IMR-90 (cell line): ENCODE measurements around the gene GPLD1. TPM values are rescaled to one million over a fixed set of nuclear protein-coding genes. Genes with fewer than 3 reads are reported as not detected.

Experiments
- ATAC-seq: fragments of 200-7000 bp; cut with Tn5 transposase; 2 replicates; pipeline ENCODE4 v1.9.1; 2020; ENCODE audit warnings: low read depth, mild to moderate bottlenecking, moderate library complexity
- BruUV-seq: library from RNA; stranded (reverse); fragments of 400-500 nt; replicated peaks from 2 replicates; lab custom pipeline; 2021; lab: Mats Ljungman, UMichigan
- CTCF ChIA-PET: fragments of 300-600 bp; formaldehyde crosslinking; extraction: SDS; loops from one replicate; lab custom pipeline; 2021; ENCODE audit warnings: antibody characterized with exemption; lab: Yijun Ruan, JAX
- POLR2A ChIA-PET: fragments of 300-600 bp; sonication (Branson Sonifier 250); formaldehyde crosslinking; loops from one replicate; lab custom pipeline; 2022; ENCODE audit warnings: antibody characterized with exemption; ENCODE audit not compliant: unreplicated experiment; lab: Charles Lee
- DNase-seq: peaks from one replicate; pipeline ENCODE4 v3.0.0; 2013
- H2AFZ ChIP-seq: replicated peaks from 2 replicates; pipeline ENCODE3; 2013; ENCODE audit warnings: low read length, mild to moderate bottlenecking; ENCODE audit not compliant: poor library complexity
- H2AK5ac ChIP-seq: 2 replicates; pipeline ENCODE4 v1.6.1; 2013; ENCODE audit warnings: low read depth, low read length, inconsistent platforms
- H2AK9ac ChIP-seq: replicated peaks from 2 replicates; pipeline ENCODE3; 2013; ENCODE audit warnings: mild to moderate bottlenecking, low read depth, low read length, moderate library complexity; ENCODE audit not compliant: poor library complexity
- H2BK120ac ChIP-seq: 2 replicates; pipeline ENCODE4 v1.6.1; 2013; ENCODE audit warnings: low read depth, low read length, inconsistent platforms
- H2BK15ac ChIP-seq: 3 replicates; pipeline ENCODE4 v1.6.1; 2013; ENCODE audit warnings: low read depth, low read length, inconsistent platforms
- H2BK20ac ChIP-seq: 2 replicates; pipeline ENCODE4 v1.6.1; 2013; ENCODE audit warnings: low read depth, mild to moderate bottlenecking, inconsistent platforms, low read length, moderate library complexity
- H2BK5ac ChIP-seq: 2 replicates; pipeline ENCODE4 v1.6.1; 2013; ENCODE audit warnings: mild to moderate bottlenecking, low read depth, low read length, inconsistent platforms; ENCODE audit not compliant: poor library complexity, severe bottlenecking
- H3K14ac ChIP-seq: replicated peaks from 2 replicates; pipeline ENCODE4 v1.6.1; 2013; ENCODE audit warnings: low read depth, low read length, inconsistent platforms
- H3K18ac ChIP-seq: 2 replicates; pipeline ENCODE4 v1.6.1; 2013; ENCODE audit warnings: low read depth, low read length, control low read depth
- H3K23ac ChIP-seq: 2 replicates; pipeline ENCODE4 v1.6.1; 2013; ENCODE audit warnings: low read depth, low read length, inconsistent platforms
- H3K27ac ChIP-seq: 2 replicates; pipeline ENCODE4 v1.5.1; 2013; ENCODE audit warnings: mild to moderate bottlenecking, control low read depth, low read length; ENCODE audit not compliant: insufficient read depth
- H3K27me3 ChIP-seq: 2 replicates; pipeline ENCODE4 v1.6.1; 2013; ENCODE audit warnings: low read length; ENCODE audit not compliant: control insufficient read depth, insufficient read depth
- H3K36me3 ChIP-seq: 2 replicates; pipeline ENCODE4 v1.6.1; 2013; ENCODE audit warnings: low read length, mixed read lengths; ENCODE audit not compliant: control insufficient read depth, insufficient read depth
- H3K4ac ChIP-seq: 2 replicates; pipeline ENCODE4 v1.6.1; 2013; ENCODE audit warnings: low read depth, low read length, inconsistent platforms
- H3K4me1 ChIP-seq: 2 replicates; pipeline ENCODE4 v1.6.1; 2013; ENCODE audit warnings: low read length, mixed read lengths; ENCODE audit not compliant: control insufficient read depth, insufficient read depth
- H3K4me2 ChIP-seq: 2 replicates; pipeline ENCODE4 v1.6.1; 2013; ENCODE audit warnings: low read depth, mild to moderate bottlenecking, control low read depth, low read length, moderate library complexity
- H3K4me3 ChIP-seq: 2 replicates; pipeline ENCODE4 v1.5.1; 2013; ENCODE audit warnings: low read depth, mild to moderate bottlenecking, control low read depth, low read length, moderate library complexity; ENCODE audit not compliant: insufficient read depth
- H3K56ac ChIP-seq: 2 replicates; pipeline ENCODE4 v1.6.1; 2013; ENCODE audit warnings: low read length, inconsistent platforms; ENCODE audit not compliant: insufficient read depth; ENCODE audit errors: extremely low read depth
- H3K79me1 ChIP-seq, 2 experiments: 2 replicates each; pipeline ENCODE4 v1.6.1; 2013; ENCODE audit warnings: low read length in 2 of 2, inconsistent platforms in 1 of 2, low read depth in 1 of 2
- H3K9ac ChIP-seq: 2 replicates; pipeline ENCODE4 v1.6.1; 2013; ENCODE audit warnings: low read depth, low read length, control low read depth
- H3K9me1 ChIP-seq: 2 replicates; pipeline ENCODE4 v1.6.1; 2013; ENCODE audit warnings: low read length, inconsistent platforms; ENCODE audit not compliant: insufficient read depth
- H3K9me3 ChIP-seq: 2 replicates; pipeline ENCODE4 v1.6.1; 2013; ENCODE audit warnings: low read length; ENCODE audit not compliant: control insufficient read depth, insufficient read depth
- H4K20me1 ChIP-seq: 2 replicates; pipeline ENCODE4 v1.6.1; 2013; ENCODE audit warnings: low read length, inconsistent platforms; ENCODE audit not compliant: insufficient read depth
- H4K5ac ChIP-seq: 2 replicates; pipeline ENCODE4 v1.6.1; 2013; ENCODE audit warnings: mild to moderate bottlenecking, low read depth, low read length, control low read depth
- H4K8ac ChIP-seq, 2 experiments: 2 replicates each; pipeline ENCODE4 v1.6.1; 2013; ENCODE audit warnings: low read depth in 2 of 2, low read length in 2 of 2, control low read depth in 1 of 2, inconsistent platforms in 1 of 2
- H4K91ac ChIP-seq: 2 replicates; pipeline ENCODE4 v1.6.1; 2013; ENCODE audit warnings: low read depth, low read length, inconsistent platforms; ENCODE audit not compliant: insufficient read depth
- BHLHE40 ChIP-seq: fragments of 150-350 bp; IDR thresholded peaks from 2 replicates; pipeline ENCODE4 v1.6.1; 2016; ENCODE audit warnings: mild to moderate bottlenecking, low read depth, low read length
- MAZ ChIP-seq: IDR thresholded peaks from 2 replicates; pipeline ENCODE4 v1.6.1; 2012; ENCODE audit warnings: low read depth, mild to moderate bottlenecking, low read length, improper control_type of control experiment, moderate library complexity, borderline replicate concordance
- WGBS, 2 experiments: methylation state at CpG; one replicate each; pipeline versions ENCODE4 v1.1.5 to v1.1.7; 2013; ENCODE audit warnings: missing lambda C conversion rate in 2 of 2; ENCODE audit not compliant: insufficient read length in 1 of 2; ENCODE audit errors: extremely low coverage in 2 of 2; 5-methylcytosine and 5-hydroxymethylcytosine counted together
- dilution Hi-C: fragments of 300-500 bp; cut with HindIII; formaldehyde crosslinking; loops from one replicate; pipeline ENCODE4 v1.14.3; 2018; ENCODE audit warnings: low sequenced_read_pairs; ENCODE audit not compliant: unreplicated experiment
- in situ Hi-C: fragments of 300-500 bp; cut with MboI; formaldehyde crosslinking; loops from 3 replicates; pipeline ENCODE4 v1.14.3; 2019; ENCODE audit warnings: low sequenced_read_pairs, inconsistent platforms, mixed read lengths
- intact Hi-C: fragments of 100-400 bp; cut with micrococcal nuclease; formaldehyde crosslinking; loops from 2 replicates; pipeline ENCODE4 v1.10.0; 2022
- polyA plus RNA-seq, 3 experiments: library from polyadenylated mRNA; depleted of rRNA; stranded (reverse); fragments of >200 nt; gene quantifications; 2 replicates each; pipeline ENCODE4 v1.2.3, GENCODE V29; 2012; ENCODE audit warnings: low replicate concordance in 1 of 3
- total RNA-seq: library from RNA; depleted of rRNA; stranded (reverse); fragments of >200 nt; gene quantifications from 2 replicates; pipeline ENCODE4 v1.2.3, GENCODE V29; 2012

The GPLD1 gene
- total and polyA plus RNA-seq, 2 of the 4 experiments (the other 2 are of a cell fraction) = 0.05 to 0.18 TPM

GRCh38 chr6:24410622-24411021 lies 78.8 kb downstream of the GPLD1 start:
- whole genome bisulfite sequencing, 2 experiments = no CpG with 5 or more reads among the region's 3 CpGs
- Histone ChIP-seq H2BK15ac (no peak overlapping the region), H3K23ac (no peak overlapping the region), H4K8ac (no peak overlapping the region), H2AK9ac (no peak overlapping the region), H4K91ac (no peak overlapping the region), H4K5ac (no peak overlapping the region), H3K56ac (no peak overlapping the region), H3K4me2 (no peak overlapping the region), H2AFZ (no peak overlapping the region), H3K27ac (no peak overlapping the region), H3K9me3 (no peaks in the 10 kb centered on the region), H2AK5ac (no peak overlapping the region), H3K79me1 (peaks cover 0 to 3% of the 10 kb centered on the region in 2 experiments; a peak in 2 of 4 replicates), H3K4me1 (no peaks in the 10 kb centered on the region), H3K4me3 (no peak overlapping the region), H3K36me3 (peaks cover 22% of the 10 kb centered on the region), H3K27me3 (no peaks in the 10 kb centered on the region), H3K4ac (no peak overlapping the region), H2BK120ac (no peak overlapping the region), H3K14ac (no peak overlapping the region), H2BK5ac (no peak overlapping the region), H3K9ac (no peak overlapping the region), H3K9me1 (no peaks in the 10 kb centered on the region), H3K18ac (no peak overlapping the region), H2BK20ac (no peak overlapping the region), H4K20me1 (no peaks in the 10 kb centered on the region)
- intact Hi-C loops (no loop called here), dilution Hi-C loops (no loop called here), in situ Hi-C loops (no loop called here)
- no TSS peak for BruUV-seq
- ChIA-PET CTCF (no interaction called here), POLR2A (no interaction called here)
- no peak for TF ChIP-seq BHLHE40
- TF ChIP-seq MAZ = no peak
- DNase-seq = no peak
- ATAC-seq = no peak
